Mesangial cell (primary cell): ENCODE data around the gene FNDC3A. TPM values are rescaled to one million over a fixed set of nuclear protein-coding genes. Genes with fewer than 3 reads are reported as not detected.

ENCODE experiments used
- total RNA-seq: library from RNA; depleted of rRNA; stranded (reverse); fragments of >200 nt; gene quantifications from 2 replicates; pipeline ENCODE4 v1.2.3, GENCODE V29; 2015

Gene FNDC3A, protein sequence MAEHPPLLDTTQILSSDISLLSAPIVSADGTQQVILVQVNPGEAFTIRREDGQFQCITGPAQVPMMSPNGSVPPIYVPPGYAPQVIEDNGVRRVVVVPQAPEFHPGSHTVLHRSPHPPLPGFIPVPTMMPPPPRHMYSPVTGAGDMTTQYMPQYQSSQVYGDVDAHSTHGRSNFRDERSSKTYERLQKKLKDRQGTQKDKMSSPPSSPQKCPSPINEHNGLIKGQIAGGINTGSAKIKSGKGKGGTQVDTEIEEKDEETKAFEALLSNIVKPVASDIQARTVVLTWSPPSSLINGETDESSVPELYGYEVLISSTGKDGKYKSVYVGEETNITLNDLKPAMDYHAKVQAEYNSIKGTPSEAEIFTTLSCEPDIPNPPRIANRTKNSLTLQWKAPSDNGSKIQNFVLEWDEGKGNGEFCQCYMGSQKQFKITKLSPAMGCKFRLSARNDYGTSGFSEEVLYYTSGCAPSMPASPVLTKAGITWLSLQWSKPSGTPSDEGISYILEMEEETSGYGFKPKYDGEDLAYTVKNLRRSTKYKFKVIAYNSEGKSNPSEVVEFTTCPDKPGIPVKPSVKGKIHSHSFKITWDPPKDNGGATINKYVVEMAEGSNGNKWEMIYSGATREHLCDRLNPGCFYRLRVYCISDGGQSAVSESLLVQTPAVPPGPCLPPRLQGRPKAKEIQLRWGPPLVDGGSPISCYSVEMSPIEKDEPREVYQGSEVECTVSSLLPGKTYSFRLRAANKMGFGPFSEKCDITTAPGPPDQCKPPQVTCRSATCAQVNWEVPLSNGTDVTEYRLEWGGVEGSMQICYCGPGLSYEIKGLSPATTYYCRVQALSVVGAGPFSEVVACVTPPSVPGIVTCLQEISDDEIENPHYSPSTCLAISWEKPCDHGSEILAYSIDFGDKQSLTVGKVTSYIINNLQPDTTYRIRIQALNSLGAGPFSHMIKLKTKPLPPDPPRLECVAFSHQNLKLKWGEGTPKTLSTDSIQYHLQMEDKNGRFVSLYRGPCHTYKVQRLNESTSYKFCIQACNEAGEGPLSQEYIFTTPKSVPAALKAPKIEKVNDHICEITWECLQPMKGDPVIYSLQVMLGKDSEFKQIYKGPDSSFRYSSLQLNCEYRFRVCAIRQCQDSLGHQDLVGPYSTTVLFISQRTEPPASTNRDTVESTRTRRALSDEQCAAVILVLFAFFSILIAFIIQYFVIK
- 29.7 and 34.4 TPM in 2 replicates for total RNA-seq

DNA sequence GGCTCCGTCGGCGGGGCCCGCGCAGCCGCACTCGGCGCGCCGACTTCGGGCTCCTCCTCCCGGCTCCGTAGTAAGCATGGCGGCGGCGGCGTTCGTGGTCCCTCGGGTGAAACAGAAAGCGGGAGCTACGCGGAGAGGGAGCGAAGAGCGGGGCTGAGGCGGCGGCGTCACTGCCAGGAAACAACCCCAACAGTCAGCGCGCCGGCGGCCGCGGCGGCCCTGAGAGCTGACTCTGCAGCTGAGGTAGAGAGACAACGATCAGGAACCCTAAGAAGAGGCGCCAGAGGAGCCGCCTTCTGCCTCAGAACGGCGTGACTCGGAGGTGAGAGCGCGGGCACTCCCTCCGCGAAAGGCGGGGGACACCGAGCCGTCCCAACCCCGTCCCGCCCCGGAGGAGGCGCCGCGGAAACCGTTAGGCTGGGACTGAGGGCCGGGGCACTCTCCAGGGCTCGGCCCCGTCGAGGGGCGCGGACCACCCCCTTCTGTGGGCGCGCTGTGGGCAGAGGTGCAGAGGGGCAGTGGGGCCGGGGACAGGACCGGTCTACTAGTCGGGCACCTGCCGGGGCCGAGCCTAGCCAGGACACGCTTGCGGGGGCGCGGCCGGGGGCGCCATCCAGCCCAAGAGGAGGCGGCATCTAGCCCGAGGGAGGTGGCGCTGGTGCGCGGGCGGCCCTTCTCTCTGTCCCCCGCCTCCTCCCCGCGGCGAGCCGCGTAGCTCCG lies at the start of gene FNDC3A:
Gene FNDC3A (plus strand): TSS at position 57 of the 720 bp plus-strand sequence. CDS start 30,279 bp downstream, outside the sequence.

DNA sequence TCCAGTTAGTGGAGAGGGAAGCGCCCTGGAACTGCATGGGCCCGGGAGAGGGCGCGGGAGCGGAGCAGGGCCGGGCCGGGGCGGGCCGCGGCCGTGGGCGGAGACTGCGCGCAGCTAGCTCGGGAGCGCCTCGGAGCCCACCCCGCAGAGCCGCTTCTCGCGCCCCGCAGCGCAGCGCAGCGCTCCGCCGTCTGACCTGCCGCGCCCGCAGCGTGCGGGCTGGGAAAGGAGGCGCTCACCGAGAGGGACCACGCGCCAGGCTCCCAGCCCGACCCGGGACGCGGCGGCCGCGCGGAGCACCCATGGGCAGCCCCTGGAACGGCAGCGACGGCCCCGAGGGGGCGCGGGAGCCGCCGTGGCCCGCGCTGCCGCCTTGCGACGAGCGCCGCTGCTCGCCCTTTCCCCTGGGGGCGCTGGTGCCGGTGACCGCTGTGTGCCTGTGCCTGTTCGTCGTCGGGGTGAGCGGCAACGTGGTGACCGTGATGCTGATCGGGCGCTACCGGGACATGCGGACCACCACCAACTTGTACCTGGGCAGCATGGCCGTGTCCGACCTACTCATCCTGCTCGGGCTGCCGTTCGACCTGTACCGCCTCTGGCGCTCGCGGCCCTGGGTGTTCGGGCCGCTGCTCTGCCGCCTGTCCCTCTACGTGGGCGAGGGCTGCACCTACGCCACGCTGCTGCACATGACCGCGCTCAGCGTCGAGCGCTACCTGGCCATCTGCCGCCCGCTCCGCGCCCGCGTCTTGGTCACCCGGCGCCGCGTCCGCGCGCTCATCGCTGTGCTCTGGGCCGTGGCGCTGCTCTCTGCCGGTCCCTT lies 244.5 kb downstream of the FNDC3A start, which contains the start of gene MLNR:
Gene MLNR (plus strand): TSS at position 303 of the 820 bp plus-strand sequence. CDS start 0 bp downstream, at position 303.

GRCh38 chr13:49247643-49248621 lies 272.2 kb downstream of the FNDC3A start, which contains the start of gene CDADC1:
Gene CDADC1, plus strand, starts transcription at chr13:49247925. Its CDS starts 113 bp downstream, at chr13:49248038.

Other genes with a start within 250 kb of the FNDC3A start
- gene MLNR, start 244.4 kb downstream of the FNDC3A start, total RNA-seq: not detected in 2 replicates